NT2/D1 (cell line): Measurements from ENCODE around the gene TSPAN17.

Source experiments
- SUZ12 ChIP-seq: IDR thresholded peaks from 2 replicates; pipeline ENCODE4 v1.6.1; 2011; ENCODE audit not compliant: insufficient read length, insufficient read depth; ENCODE audit errors: extremely low read depth
- YY1 ChIP-seq: IDR thresholded peaks from 2 replicates; pipeline ENCODE4 v1.6.1; 2011; ENCODE audit not compliant: insufficient read length, insufficient read depth
- ZNF274 ChIP-seq: IDR thresholded peaks from 2 replicates; pipeline ENCODE4 v1.6.1; 2011; ENCODE audit warnings: mild to moderate bottlenecking, low read depth, low read length

GRCh38 chr5:176625966-176626875 lies 21.1 kb upstream of the TSPAN17 start:
- TF ChIP-seq ZNF274 (no peak), YY1 (no peak), SUZ12 (no peak)
